ENCODE results near the gene PADI4. TPM values are rescaled to one million over a fixed set of nuclear protein-coding genes. Genes with fewer than 3 reads are reported as not detected.

The PADI4 gene
- total RNA-seq, 1 experiment from 2014 or later: not detected

GRCh38 chr1:17292299-17293160 is 15.5 kb upstream of the PADI4 start:
- Histone ChIP-seq H3K4me3 (no peak overlapping the region), H3K36me3 (no peaks in the 10 kb centered on the region), H3K4me1 (replicated peaks) (peaks cover 18% of the 10 kb centered on the region), H3K27ac (no peak overlapping the region), H3K9me3 (replicated peaks) (no peaks in the 10 kb centered on the region), H3K27me3 (replicated peaks) (peaks cover 3% of the 10 kb centered on the region; the same call in 1 of the 2 replicates)
- DNase-seq (ENCODE audit: low read depth in 1 of 2, low spot score in 2 of 2): no peak

- H3K27me3 ChIP-seq (replicated peaks): peaks cover 3% of the 10 kb centered on the region; the same call in 1 of the 2 replicates
- H3K36me3 ChIP-seq: no peaks in the 10 kb centered on the region
- no peaks in the 10 kb centered on the region for H3K9me3 ChIP-seq (replicated peaks)
- peaks cover 12% of the 10 kb centered on the region for H3K4me1 ChIP-seq (replicated peaks)
- DNase-seq (ENCODE audit: low read depth in 1 of 2, low spot score in 2 of 2): no peak
- H3K27ac ChIP-seq: no peak overlapping the region
- no peak overlapping the region for H3K4me3 ChIP-seq
Observed at GRCh38 chr1:17293681-17294425, 14.1 kb upstream of the PADI4 start.

- Histone ChIP-seq H3K4me1 (replicated peaks) (no peaks in the 10 kb centered on the region; the same call in 1 of the 2 replicates), H3K36me3 (no peaks in the 10 kb centered on the region), H3K9me3 (replicated peaks) (no peaks in the 10 kb centered on the region), H3K4me3 (no peak overlapping the region), H3K27me3 (replicated peaks) (peaks cover 3% of the 10 kb centered on the region; the same call in 1 of the 2 replicates), H3K27ac (no peak overlapping the region)
- no peak for DNase-seq (ENCODE audit: low read depth in 1 of 2, low spot score in 2 of 2)
Observed at GRCh38 chr1:17295292-17295691, 12.7 kb upstream of the PADI4 start.

- Histone ChIP-seq H3K4me3 (no peak overlapping the region), H3K27ac (no peak overlapping the region), H3K36me3 (no peaks in the 10 kb centered on the region), H3K9me3 (replicated peaks) (0 out of 2 replicates have a peak, but pooled peaks cover under 1% of the 10 kb centered on the region), H3K4me1 (replicated peaks) (no peaks in the 10 kb centered on the region), H3K27me3 (replicated peaks) (peaks cover 3% of the 10 kb centered on the region; the same call in 1 of the 2 replicates)
- no peak for DNase-seq (ENCODE audit: low read depth in 1 of 2, low spot score in 2 of 2)
Observed at GRCh38 chr1:17296086-17296485, 11.9 kb upstream of the PADI4 start.

- no peak overlapping the region for H3K27ac ChIP-seq
- H3K4me1 ChIP-seq (replicated peaks): no peaks in the 10 kb centered on the region
- H3K36me3 ChIP-seq: no peaks in the 10 kb centered on the region
- DNase-seq (ENCODE audit: low read depth in 1 of 2, low spot score in 2 of 2): no peak
- H3K27me3 ChIP-seq (replicated peaks): peaks cover 3% of the 10 kb centered on the region; the same call in 1 of the 2 replicates
- H3K4me3 ChIP-seq: no peak overlapping the region
- H3K9me3 ChIP-seq (replicated peaks): peaks cover 16% of the 10 kb centered on the region
Observed at GRCh38 chr1:17297991-17298390, 10.0 kb upstream of the PADI4 start.

DNA sequence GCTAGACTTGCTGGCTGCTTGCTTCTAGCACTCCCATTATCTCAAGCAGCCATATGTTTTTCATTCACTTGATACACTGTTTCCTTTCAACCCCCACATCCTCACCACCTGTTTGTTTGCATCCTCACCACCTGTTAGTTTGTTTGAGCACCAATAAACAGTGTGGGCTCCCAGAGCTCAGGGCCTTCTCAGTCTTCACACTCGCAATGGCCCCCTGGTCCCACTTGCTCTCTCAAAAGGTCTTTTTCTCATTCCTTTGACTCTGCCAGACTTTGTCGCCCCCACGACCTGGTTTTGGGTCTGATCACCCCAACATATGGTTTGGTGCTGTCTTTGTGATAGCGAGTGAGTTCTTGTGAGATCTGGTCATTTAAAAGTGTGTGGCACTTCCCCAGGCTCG is 6.2 kb upstream of the PADI4 start:
- H3K27me3 ChIP-seq (replicated peaks): peaks cover 3% of the 10 kb centered on the region; the same call in 1 of the 2 replicates
- no peak for DNase-seq (ENCODE audit: low read depth in 1 of 2, low spot score in 2 of 2)
- peaks cover 16% of the 10 kb centered on the region for H3K9me3 ChIP-seq (replicated peaks)
- H3K4me1 ChIP-seq (replicated peaks): no peaks in the 10 kb centered on the region
- no peak overlapping the region for H3K4me3 ChIP-seq
- H3K27ac ChIP-seq: no peak overlapping the region
- no peaks in the 10 kb centered on the region for H3K36me3 ChIP-seq

GRCh38 chr1:17304151-17304825 is 3.7 kb upstream of the PADI4 start:
- Histone ChIP-seq H3K36me3 (no peaks in the 10 kb centered on the region), H3K4me1 (replicated peaks) (no peaks in the 10 kb centered on the region), H3K9me3 (replicated peaks) (peaks cover 16% of the 10 kb centered on the region), H3K27me3 (replicated peaks) (peaks cover 4% of the 10 kb centered on the region; the same call in 1 of the 2 replicates), H3K27ac (no peak overlapping the region), H3K4me3 (no peak overlapping the region)
- no peak for DNase-seq (ENCODE audit: low read depth in 1 of 2, low spot score in 2 of 2)

- peaks cover 7% of the 10 kb centered on the region; the same call in 1 of the 2 replicates for H3K27me3 ChIP-seq (replicated peaks)
- peaks cover 16% of the 10 kb centered on the region for H3K9me3 ChIP-seq (replicated peaks)
Observed at GRCh38 chr1:17304826-17305175, 3.2 kb upstream of the PADI4 start.

DNA sequence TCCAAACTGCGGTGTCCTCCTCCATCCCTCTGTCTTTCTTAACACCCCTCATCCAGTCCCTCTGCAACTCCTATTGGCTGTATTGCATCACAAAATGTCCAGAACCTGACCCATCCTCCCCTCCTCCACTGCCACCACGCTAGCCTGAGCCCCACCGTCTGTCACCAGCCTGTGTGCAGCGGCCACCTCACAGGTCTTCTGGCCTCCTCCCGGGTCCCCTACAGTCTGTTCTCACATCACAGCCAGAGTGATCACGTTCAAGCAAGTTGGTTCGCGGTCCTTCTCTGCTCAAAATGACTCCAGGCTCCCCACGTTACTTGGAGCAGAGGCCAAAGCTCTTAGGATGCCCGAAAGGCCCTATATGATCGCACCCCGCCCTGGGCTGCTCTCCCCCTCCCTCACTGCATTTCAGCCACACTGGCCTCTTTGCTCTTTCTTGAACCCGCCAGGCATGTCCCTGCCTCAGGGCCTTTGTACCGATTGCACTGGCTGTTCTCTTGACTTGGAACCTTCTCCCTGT is 2.4 kb upstream of the PADI4 start:
- Histone ChIP-seq H3K4me3 (no peak overlapping the region), H3K27me3 (replicated peaks) (peaks cover 7% of the 10 kb centered on the region; the same call in 1 of the 2 replicates), H3K36me3 (no peaks in the 10 kb centered on the region), H3K4me1 (replicated peaks) (no peaks in the 10 kb centered on the region), H3K9me3 (replicated peaks) (peaks cover 16% of the 10 kb centered on the region), H3K27ac (no peak overlapping the region)
- DNase-seq (ENCODE audit: low read depth in 1 of 2, low spot score in 2 of 2): no peak

More at GRCh38 chr1:17304826-17305175, 3.2 kb upstream of the PADI4 start:
- Histone ChIP-seq H3K36me3 (no peaks in the 10 kb centered on the region), H3K4me3 (no peak overlapping the region), H3K4me1 (replicated peaks) (no peaks in the 10 kb centered on the region), H3K27ac (no peak overlapping the region)
- DNase-seq (ENCODE audit: low read depth in 1 of 2, low spot score in 2 of 2): no peak

DNA sequence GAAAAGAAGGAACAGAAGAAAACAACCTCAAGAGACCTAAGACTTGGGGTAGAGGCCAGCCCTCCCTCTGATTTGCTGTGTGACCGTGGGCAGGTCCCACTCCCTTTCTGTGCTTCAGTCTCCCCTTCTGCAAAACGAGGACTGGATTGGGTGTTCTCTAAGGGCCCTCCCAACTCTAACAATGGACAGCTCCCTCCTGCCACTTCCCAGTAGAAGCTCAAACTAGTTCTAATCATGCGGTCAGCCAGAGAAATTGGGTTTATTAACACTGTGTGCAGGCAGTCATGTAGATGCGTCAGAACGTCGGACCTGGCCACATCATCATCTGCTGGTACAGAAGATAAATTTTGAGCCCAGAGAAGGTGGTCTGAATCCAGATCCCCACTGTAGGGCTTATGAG is 1.6 kb upstream of the PADI4 start:
- H3K9me3 ChIP-seq (replicated peaks): peaks cover 13% of the 10 kb centered on the region
- DNase-seq (ENCODE audit: low read depth in 1 of 2, low spot score in 2 of 2): no peak
- no peak overlapping the region for H3K4me3 ChIP-seq
- H3K4me1 ChIP-seq (replicated peaks): no peaks in the 10 kb centered on the region
- no peak overlapping the region for H3K27ac ChIP-seq
- no peaks in the 10 kb centered on the region for H3K36me3 ChIP-seq
- peaks cover 7% of the 10 kb centered on the region; the same call in 1 of the 2 replicates for H3K27me3 ChIP-seq (replicated peaks)

- Histone ChIP-seq H3K27me3 (replicated peaks) (peaks cover 7% of the 10 kb centered on the region; the same call in 1 of the 2 replicates), H3K4me1 (replicated peaks) (no peaks in the 10 kb centered on the region), H3K9me3 (replicated peaks) (peaks cover 10% of the 10 kb centered on the region), H3K4me3 (no peak overlapping the region), H3K27ac (no peak overlapping the region), H3K36me3 (no peaks in the 10 kb centered on the region)
- DNase-seq (ENCODE audit: low read depth in 1 of 2, low spot score in 2 of 2): no peak
Observed at GRCh38 chr1:17306921-17307320, 1.1 kb upstream of the PADI4 start.

- Histone ChIP-seq H3K9me3 (replicated peaks) (peaks cover 6% of the 10 kb centered on the region), H3K27ac (no peak overlapping the region), H3K27me3 (replicated peaks) (peaks cover 7% of the 10 kb centered on the region; the same call in 1 of the 2 replicates), H3K4me3 (no peak overlapping the region), H3K4me1 (replicated peaks) (no peaks in the 10 kb centered on the region), H3K36me3 (no peaks in the 10 kb centered on the region)
- no peak for DNase-seq (ENCODE audit: low read depth in 1 of 2, low spot score in 2 of 2)
Observed at GRCh38 chr1:17307329-17307728, 668 bp upstream of the PADI4 start.

- no peaks in the 10 kb centered on the region for H3K4me1 ChIP-seq (replicated peaks)
- DNase-seq (ENCODE audit: low read depth in 1 of 2, low spot score in 2 of 2): no peak
- no peak overlapping the region for H3K27ac ChIP-seq
- H3K9me3 ChIP-seq (replicated peaks): no peaks in the 10 kb centered on the region
- peaks cover 7% of the 10 kb centered on the region; the same call in 1 of the 2 replicates for H3K27me3 ChIP-seq (replicated peaks)
- H3K4me3 ChIP-seq: no peak overlapping the region
- H3K36me3 ChIP-seq: no peaks in the 10 kb centered on the region
Observed at GRCh38 chr1:17308593-17308992, 596 bp downstream of the PADI4 start.
